ENCODE results near the gene FLNC.

FLNC gene

DNA sequence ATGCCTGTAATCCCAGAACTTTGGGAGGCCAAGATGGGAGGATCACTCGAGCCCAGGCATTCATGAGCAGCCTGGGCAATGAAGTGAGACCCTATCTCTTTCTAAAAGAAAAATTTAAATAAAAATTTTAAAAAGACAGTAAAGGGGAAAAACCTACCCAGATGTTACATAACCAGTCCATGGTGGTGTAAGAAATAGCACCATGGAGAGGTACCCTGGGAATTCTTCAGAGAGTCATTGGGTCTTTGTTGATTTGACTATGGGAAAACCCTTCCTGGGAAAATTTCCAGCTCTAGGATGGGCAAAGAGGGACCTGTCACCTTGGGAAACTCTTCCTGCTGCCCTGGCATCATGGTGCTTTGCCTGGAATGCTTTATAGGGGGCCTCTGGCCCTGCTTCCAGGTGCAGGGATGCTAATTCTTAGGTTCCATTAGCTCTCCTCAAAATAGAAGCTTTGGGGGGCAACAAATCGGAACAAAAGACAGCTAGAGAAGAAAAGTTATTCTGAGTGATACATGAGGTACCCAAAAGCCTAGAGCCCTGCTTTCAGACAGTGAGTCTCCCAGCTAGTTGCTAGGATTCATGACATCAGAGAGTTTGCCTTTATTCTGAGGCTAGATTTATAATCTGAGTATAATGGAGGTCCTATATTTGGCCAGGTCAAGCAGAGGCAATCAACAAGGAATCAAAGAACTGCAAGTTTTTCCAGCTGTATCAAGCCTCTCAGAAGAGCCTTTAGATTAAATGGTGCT is 28.4 kb upstream of the FLNC start:
- DNase-seq: no peak

DNA sequence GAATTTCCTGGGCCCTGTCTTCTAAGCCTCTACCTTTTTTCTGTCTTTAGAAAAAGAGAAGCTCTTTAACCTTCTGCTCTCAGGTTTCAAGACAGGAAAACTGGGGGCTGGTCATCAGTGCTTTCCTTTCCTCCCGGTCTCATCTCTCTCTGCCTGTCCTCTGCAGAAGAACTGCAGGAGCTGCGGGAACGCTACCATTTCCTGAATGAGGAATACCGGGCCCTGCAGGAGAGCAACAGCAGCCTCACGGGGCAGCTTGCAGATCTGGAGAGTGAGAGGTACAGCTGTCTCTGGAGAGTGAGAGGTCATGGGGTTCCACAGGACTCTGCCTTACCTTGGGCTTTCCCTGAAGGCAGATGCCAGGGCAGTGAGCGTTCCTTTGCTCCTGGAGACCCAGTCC is 25.7 kb upstream of the FLNC start:
- no peak for DNase-seq

DNA sequence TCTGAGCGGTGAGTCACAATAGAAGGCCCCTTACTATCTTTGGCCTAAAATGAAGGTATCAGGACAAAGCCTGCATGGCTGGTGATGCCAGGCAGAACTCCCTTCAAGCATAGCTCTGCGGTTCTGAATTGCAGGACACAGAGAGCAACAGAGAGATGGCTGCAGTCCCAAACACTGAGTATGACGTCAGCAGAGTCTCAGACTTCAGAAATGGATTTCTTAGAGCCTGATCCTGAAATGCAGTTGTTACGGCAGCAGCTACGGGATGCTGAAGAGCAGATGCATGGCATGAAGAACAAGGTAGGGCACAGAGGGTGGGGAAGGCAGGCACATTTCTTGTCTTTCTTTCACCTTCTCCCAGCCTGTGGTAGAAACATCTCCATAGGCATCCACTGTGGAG is 25.0 kb upstream of the FLNC start:
- no peak for DNase-seq

- DNase-seq: no peak
Measured at GRCh38 chr7:128807191-128807590, 23.0 kb upstream of the FLNC start.

DNA sequence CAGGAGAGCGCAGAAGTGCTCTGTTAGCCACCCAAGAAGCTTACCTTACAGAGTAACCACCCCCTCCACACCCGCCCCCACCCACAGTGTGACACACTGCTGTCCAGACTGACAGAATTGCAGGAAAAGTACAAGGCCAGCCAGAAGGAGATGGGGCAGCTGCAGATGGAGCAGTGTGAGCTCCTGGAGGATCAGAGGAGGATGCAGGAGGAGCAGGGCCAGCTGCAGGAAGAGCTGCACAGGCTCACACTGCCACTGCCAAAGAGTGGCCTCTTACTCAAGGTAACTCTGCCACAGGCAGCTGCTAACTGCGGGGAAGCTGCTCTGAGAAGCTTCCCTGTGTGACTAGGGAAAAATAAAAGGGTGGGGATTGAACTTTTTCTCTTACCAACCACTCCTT is 20.8 kb upstream of the FLNC start:
- DNase-seq: no peak

- no peak for DNase-seq
Measured at GRCh38 chr7:128810473-128810872, 19.7 kb upstream of the FLNC start.

GRCh38 chr7:128810997-128811396 is 19.2 kb upstream of the FLNC start:
- no peak for DNase-seq

- DNase-seq: peak in 1 of 2 experiments; percentile 29
Measured at GRCh38 chr7:128811631-128812430, 18.4 kb upstream of the FLNC start.

- peak in 1 of 2 experiments; percentile 27 for DNase-seq
Measured at GRCh38 chr7:128812514-128813168, 17.6 kb upstream of the FLNC start.

DNA sequence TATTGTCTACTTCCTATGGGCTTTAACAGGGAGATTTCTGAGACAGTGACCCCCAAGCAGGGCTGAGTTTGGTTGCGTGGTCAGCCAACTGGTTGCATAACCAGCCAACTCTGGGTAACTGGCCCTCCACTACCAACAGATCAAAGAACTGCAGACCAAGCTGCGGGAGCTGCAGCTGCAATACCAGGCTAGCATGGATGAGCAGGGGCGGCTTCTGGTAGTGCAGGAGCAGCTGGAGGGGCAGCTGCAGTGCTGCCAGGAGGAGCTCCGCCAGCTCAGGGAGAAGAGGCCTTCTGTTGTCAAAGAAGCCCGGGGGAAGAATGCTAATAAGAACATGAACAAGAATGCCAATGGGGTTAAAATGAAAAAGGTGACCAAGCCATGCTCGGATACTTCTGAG is 15.7 kb upstream of the FLNC start:
- no peak for DNase-seq

DNA sequence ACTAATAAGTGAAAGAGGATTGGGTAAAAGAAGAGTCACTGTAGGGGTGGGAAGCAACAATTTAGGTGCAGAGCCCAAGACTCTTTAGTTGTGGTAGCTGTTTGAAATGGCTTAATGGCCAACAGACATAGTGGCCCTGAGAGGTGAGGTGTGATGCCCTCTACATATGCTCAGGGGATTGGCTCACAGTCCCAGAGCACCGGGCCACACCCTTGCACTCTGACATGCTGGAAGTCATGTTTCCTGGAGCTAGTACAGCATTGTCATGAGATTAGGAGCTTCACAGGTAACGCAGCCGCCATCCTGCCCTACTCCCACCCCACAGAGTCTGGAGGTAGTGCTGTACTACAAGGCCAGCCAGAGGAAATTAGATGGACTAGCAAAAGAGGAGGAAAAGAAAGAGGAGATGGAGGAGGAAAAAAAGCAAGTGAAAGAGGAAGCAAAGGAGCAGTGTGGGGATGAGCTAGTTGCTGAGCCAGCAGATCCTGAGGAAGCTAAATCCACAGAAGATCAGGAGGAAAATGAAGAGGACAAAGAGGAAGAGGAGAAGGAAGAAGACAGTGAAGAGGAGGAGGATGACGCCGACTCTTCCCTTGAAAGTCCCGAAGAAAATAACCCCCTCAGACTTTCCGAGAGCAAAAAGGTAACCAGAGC is 14.8 kb upstream of the FLNC start:
- no peak for DNase-seq

- no peak for DNase-seq
Measured at GRCh38 chr7:128818694-128819093, 11.5 kb upstream of the FLNC start.

GRCh38 chr7:128821724-128822123 is 8.5 kb upstream of the FLNC start:
- DNase-seq: no peak

GRCh38 chr7:128826512-128826911 is 3.7 kb upstream of the FLNC start:
- no peak for DNase-seq

GRCh38 chr7:128826916-128827247 is 3.3 kb upstream of the FLNC start:
- no peak for DNase-seq

- no peak for DNase-seq
Measured at GRCh38 chr7:128827248-128827958, 2.8 kb upstream of the FLNC start.

DNA sequence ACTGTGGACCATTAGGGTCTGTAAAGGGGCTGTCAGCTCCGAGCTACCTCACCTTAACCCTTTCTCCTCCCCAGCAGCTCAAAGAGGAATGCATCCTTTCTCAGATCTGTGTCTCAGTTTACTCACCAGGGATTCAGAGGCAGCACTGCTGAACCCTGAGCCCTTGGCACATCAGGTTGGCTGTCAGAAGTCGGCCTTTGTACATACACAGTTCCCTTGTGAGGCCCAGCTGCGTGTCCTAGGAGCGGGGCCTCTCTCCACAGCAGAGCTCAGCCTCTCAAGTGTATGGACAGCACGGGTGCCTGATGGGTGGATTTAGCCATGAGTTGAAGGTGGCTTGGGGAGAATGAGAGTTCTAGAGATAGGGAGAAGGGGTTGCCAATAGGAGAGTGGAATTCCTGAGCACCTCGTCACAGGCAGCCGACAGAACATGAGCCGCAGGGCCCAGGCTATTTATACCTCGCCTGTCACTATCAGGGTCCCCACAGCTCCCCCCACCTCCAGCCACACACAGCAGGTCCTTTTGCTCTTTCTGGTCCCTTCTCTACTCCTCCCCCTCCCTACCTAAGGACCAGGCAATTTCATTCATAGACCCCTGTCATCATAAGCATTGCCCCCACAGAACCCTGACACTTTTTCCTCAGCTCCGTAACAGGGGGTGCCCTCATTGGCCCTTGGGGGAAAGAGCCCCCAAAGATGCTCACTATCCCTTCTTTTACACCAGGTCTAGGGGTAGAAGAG is 2.1 kb upstream of the FLNC start:
- no peak for DNase-seq

DNA sequence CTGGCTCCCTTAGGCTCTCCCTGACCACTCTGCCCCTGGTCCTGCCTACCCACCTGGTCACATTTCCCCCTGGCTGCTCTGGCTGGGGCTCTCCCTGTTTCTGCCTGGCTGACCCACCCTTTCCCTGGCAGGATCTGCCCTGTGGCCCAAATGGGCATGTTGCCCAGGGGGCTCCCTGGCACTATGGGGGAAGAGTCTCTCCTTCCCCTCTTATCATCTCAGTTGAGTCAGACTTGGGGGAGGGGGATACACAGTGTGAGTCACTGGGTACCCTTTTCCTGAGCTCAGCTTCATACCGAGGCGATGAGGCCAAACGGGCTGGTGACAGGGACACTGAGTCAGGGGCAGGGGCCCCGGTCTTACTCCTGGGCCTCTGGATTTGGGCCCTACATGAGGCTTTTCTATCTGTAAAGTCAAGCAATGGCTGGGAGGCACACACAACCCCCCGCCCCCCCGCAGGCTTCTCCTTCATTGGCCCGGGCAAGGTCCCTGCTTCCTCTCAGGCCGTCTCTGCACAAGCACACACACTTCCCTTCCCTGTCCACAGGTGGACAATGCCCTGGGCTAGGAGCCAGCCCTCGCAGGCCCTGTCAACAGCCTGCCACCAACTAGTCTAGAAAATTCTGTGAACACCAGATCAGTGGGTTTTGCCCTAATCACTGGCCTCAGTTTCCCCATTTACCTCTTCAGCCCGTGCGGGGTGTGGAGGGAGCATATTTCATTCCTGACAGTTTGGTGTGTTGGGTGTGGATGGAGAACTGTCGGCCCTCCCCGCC is 627 bp upstream of the FLNC start:
- DNase-seq: no peak

DNA sequence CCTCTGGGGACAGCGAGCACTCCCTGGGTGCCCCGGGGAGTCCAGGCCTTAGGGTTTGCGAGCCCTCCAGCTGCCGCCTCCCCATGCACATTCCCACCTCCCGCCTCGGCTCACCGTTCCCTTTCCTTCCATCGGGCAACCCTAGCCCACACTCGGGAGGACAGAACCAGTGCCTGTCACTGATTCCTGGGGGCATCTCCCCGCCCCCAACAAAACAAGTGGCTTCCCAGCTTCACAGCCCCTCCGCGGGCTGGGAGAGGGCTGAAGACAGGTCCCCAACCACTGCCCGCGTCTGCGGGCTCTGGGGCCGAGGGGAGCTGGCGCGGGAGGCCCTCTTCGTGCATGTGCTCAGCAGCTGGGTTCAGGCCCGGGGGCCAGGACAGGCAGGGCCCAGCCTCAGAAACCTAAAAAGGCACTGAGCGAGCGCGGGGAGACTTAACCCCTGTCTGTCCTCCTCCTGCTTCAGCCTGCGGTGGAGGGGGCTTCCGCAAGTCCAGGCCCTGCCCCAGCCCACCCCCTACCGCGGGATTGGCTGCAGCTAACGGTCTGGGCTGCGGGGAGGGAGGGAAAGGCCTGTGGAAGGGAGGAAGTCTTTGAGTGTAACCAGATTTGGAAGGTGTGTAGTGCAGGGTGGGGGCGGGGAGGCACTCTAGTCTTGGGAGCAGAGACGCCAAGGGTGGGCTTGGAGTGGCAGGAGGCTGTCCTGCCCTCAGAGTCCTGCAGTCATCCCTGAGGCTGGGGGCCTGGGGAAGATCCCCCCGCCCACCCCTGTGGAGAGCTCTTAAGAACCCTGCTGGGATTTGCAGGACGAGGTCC is 1.2 kb downstream of the FLNC start:
- no peak for DNase-seq

Measured in NCI-H187 (cell line).